Non-pigmented ciliary epithelial cell (primary cell): ENCODE measurements around the gene IMMP2L.
"Not testable (repeated sequence)": the region's sequence is repeated elsewhere in the genome, so short reads cannot be mapped to it uniquely, and the experiment has no call there.

Source experiments
- DNase-seq: peaks from one replicate; pipeline ENCODE4 v3.0.0-alpha.2; 2010; ENCODE audit warnings: low read depth

The IMMP2L gene

DNA sequence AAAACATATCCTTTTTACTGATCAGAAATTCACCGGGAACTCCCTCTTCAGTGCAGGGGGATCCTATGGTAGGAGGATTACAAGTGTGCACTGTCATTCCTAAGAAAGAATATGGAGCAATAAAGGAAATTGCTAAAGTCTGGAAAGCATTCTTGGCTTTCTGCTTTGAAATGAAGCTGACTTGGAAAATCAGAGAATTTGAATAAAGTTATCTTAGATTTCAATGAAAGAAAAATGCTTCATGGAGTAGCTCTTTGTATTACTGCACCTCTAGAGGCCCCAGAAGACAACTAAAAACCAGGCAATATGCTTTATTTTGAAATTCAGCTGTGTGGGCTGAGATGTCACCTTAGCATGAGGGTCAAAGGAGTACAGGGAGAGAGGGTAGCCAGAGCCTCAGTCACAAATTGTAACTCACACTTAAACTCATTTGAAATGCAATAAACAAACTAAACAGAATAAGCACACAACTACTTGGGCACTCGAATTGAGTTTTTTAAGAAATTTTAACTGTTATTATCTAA, 102.5 kb downstream of the IMMP2L start:
- DNase-seq = no peak

DNA sequence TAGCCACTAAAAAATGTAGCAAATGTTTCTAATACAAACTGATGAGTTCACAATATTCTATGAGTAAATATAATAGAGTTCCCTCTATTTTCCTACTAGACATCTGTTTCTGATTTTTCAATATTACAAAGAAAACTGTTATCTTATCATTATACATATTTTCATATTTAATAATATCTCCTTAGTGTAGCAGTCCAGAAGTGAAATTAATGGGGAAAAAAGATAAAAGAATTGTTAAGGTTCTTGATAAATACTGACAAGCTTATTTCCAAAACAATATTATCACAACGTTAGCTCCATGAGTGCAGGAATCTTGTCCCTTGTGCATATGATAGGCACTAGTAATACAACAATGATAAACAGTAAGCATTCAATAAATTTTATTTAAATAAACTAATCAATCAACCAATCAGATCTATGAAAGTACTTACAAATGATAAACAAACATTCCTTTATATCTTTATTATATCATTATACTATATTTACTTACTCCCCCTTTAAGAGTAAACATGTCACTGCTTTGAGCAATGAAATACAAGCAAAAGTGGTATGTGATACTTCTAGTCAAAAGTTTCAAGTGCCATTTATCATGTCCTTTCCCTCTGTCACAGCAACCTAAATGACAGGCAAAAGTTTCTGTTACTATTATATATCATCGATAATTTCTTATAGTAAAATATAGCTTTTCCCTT, 103.1 kb downstream of the IMMP2L start:
- DNase-seq = no peak

DNA sequence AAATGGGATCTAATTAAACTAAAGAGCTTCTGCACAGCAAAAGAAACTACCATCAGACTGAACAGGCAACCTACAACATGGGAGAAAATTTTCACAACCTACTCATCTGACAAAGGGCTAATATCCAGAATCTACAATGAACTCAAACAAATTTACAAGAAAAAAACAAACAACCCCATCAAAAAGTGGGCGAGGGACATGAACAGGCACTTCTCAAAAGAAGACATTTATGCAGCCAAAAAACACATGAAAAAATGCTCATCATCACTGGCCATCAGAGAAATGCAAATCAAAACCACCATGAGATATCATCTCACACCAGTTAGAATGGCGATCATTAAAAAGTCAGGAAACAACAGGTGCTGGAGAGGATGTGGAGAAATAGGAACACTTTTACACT, 111.6 kb downstream of the IMMP2L start:
- DNase-seq = not testable (repeated sequence)

DNA sequence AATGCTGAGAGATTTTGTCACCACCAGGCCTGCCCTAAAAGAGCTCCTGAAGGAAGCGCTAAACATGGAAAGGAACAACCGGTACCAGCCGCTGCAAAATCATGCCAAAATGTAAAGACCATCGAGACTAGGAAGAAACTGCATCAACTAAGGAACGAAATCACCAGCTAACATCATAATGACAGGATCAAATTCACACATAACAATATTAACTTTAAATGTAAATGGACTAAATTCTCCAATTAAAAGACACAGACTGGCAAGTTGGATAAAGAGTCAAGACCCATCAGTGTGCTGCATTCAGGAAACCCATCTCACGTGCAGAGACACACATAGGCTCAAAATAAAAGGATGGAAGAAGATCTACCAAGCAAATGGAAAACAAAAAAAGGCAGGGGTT, 114.8 kb downstream of the IMMP2L start:
- DNase-seq = not testable (repeated sequence)

DNA sequence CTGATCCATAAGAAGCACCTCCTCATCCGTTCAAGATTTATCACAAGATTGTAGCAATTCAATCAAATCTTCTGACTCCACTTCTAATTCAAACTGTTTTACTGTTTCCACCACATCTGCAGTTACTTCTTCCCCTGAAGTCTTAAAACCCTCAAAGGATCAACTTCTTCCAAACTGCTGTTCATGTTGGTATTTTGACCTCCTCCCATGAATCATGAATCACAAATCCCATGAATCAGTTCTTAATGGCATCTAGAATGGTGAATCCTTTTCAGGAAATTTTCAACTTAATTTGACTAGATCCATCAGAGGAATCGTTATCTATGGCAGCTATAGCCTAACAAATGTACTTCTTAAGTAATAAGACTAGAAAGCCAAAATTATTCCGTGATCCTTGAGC, 122.3 kb downstream of the IMMP2L start:
- no peak for DNase-seq

DNA sequence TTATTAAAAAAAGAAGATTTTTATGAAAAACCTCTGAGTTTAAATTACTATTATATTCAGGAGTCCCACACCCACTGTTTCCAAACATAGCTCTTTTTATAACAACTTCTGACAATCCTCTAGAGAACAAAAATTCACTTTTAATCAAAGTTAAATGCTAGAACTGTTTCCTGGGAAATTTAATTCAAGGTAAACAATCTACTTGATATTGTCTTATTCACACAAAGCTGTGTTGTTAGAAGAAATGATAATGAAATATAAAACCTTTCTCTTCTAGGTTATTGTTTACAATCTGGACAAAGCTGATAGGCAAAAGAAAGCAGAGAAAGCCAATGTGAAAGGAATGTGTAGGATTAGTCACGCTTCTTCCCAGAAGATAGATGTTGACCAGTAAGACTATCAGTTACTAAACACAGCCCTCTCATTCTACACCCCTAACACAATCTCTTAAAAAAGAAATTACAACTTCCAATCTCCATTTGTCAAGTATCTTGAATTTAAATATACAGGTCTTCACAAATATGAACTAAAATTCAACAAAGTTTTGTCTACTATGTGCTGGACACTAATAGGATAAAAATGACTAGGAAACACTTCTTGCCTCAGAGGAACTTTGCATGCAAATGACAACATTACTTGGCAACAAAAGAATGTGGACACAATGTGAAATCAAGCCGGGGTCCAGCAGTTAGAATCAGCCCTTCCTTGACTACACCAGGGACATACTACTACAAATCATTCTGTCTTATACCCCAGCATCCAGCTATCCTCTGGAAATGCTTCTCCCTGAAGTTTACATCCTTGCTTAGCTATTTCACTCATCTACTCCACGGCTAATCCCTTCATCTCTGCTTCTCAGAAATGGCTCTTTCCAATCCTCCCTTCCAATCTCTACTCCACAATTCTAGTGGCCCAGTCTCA, 123.7 kb downstream of the IMMP2L start:
- DNase-seq = peak; percentile 58

DNA sequence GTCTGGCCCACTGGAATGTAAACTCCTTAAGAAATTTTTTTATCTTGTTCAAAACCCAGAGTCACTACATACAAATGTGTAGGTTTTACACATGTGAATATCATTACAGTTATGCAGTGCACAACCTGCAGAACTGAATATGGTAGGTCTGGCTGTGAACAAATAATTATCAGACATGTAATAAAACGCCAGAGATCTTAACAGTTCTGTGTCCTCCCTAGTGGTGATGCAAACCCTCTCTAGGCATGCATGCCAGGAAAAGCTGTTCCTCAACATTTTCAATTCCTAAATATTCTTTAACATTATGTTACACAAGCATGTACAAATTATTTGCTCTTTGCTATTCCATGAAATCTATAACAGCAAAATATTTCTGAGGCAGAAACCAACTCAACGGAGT, 124.6 kb downstream of the IMMP2L start:
- no peak for DNase-seq

DNA sequence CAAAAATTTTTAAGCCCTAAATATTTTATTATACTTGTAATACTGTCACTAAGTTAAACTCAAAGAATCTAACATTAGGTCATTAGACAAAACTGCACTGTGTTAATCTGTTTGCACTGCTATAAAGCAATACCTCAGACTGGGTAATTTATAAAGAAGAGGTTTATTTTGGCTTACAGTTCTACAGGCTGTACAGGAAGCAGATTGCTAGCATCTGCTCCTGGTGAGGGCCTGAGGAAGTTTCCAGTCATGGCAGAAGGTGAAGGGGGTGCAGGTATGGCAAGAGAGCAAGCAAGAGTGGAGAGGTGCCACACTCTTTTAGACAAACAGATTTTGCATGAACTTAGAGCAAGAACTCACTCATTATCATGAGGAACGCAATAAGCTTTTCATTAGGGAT, 125.7 kb downstream of the IMMP2L start:
- no peak for DNase-seq

DNA sequence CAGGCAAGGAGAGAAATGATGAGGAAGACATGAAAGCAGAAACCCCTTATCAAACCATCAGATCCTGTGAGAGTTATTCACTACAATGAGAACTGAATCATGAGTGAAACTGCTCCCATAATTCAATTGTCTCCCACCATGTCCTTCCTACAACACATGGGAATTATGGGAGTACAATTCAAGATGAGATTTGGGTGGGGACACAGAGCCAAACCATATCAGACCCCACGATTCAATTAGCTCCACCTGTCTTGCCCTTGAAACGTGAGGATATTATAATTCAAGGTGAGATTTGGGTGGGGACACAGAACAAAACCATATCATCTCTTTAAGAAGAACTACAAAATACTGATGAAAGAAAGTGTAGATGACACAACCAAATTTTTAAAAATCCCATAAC, 128.9 kb downstream of the IMMP2L start:
- no peak for DNase-seq

DNA sequence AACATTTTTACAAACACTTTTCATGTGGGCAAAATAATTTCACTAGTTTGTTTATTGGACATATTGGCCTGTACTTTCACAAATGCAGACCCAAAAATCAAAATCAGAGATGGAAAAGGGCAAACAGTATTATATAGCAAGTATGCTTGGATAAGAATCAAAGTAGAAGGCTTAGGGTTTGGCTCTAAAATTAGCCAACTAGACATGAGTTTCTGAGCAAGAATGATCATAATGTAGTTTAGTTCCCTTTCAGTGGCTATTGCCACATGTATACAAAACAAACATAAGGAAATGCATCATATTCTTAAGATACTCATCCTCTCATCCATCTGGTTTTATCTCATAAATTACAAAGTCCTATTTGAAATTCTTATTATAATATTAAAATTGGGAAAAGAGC, 132.5 kb downstream of the IMMP2L start:
- no peak for DNase-seq

DNA sequence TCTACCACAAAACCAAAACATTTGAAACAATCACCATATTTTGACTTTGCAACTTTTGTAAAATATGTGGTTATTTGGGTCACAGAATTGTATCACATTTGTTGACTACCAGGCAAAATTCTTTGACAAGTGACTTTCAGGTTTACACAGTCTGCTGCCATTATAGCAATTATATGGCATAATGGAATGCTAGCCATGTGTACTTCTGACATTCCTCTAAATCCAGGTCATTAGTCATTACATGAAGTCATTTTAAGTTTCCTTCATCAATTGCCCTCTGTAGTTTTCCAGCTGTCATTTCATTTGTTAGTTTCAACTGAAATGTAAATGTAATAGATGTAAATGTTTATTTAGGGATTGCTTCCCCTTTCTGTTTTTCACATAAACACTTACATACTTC, 137.5 kb downstream of the IMMP2L start:
- DNase-seq = peak; percentile 32

DNA sequence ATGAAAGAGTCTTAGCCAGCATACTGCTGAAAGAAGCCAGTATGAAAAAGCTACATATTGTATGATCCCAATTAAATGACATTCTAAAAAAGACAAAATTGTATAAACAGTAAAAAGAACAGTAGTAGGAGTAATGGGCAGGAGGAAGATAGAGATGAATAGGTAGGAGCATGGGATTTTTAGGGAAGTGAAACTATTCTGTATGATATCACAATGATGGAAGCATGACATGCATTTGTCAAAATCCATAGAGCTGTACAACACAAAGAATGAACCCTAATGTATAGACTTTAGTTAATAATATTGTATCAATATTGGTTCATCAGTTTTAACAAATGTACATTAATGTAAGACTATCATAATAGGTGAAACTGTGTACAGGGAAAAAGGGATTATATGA, 147.9 kb downstream of the IMMP2L start:
- no peak for DNase-seq

DNA sequence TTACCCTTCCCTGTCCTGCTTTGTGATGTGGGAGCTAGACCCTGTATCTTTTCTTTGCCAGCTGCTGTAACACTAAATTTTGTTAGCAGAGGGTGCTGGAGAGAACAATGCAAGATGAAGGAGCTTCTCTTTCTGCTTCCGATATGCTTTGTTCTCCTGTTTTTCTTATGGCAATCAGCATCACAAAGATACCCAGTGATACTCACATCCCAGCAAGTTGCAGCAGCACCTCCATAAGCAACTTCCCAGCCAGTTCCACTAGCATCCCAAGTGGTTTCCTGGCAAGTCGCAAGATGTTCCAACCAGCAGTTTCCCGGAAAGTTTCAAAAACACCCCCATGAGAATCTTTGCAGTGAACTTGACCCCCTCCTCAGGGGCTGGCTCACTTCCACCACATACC, 148.6 kb downstream of the IMMP2L start:
- no peak for DNase-seq

DNA sequence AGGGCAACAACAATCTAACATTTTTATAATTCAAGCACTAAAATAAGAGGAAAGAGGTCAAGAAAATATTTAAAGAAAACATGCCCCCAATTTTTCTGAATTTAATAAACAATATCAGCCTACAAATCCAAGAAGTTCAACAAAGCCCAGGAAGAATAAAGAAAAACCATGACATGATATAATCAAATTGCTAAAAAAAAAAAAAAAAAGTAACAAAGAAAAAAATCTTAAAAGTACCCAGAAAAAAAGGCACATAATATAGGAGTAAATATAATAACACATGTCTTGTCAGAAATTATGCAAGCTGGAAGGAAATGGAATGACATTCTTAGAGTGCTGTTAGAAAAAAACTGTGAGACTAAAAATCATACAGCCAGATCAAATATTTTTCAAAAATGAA, 151.4 kb downstream of the IMMP2L start:
- DNase-seq = no peak

DNA sequence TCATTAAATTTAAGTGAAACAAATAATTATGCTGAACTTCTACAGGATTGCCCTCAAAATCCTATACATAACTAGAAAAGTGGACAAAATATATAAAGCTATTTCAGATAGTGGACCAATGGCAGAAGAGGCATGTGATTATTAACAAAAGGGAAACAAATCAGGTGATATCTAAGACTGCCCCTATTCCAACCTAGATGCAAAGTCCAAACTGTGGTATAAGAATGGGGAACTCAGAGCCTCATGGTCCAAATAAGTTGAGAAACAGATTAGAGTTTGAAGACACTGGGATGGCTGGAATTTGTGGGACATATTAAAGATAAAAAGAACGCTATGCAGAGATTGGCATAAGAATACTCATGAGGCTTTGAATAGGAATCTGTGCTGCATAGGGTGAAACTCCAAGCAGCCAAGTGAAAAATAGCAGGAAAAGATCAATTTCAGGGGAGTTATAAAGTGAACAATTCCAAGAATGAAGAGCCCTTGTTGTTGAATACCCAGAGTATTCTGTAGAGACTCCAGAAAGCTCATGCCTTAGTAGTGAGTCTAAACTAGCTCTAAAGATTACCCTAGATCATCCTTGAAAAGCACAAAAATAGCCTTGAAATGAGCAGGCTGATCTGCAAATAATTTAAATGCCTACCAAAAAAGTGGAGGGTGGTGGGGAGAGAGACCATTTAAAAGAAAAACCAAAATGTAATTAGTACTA, 152.4 kb downstream of the IMMP2L start:
- DNase-seq = peak; percentile 37

DNA sequence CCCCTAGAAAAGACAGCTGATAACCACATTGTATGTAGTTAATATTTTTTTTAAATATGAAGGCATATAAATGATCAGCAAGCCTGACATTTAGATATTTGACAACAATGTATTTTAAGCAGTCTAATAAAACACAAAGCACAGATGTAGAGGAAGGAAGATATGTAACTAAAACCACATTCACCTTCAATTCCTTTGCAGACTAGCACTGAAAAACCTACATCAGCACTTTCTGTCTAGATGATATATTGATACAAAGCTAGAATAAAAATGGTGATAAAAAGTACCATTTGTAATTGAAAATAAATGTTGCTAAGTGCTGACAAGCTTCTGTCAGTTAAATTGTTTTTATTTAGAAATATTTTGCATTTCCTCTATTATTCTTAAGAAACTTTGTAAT, 153.6 kb downstream of the IMMP2L start:
- DNase-seq = no peak

DNA sequence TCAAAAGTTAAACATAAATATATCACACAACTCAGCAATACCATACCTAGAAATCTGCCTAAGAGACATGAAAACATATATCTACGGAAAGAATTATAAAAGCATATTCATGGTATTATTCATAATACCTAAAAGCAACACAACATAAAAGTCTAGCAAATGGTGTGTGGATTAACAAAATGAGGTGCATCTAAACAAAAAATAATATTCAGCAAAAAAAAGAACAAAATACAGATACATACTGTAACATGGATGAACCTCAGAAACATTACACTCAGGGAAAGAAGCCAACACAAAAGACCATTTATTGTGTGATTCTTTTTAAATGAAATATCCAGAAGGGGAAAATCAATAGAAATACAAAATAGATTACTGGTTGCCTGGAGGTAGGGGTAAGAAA, 155.0 kb downstream of the IMMP2L start:
- DNase-seq = no peak

DNA sequence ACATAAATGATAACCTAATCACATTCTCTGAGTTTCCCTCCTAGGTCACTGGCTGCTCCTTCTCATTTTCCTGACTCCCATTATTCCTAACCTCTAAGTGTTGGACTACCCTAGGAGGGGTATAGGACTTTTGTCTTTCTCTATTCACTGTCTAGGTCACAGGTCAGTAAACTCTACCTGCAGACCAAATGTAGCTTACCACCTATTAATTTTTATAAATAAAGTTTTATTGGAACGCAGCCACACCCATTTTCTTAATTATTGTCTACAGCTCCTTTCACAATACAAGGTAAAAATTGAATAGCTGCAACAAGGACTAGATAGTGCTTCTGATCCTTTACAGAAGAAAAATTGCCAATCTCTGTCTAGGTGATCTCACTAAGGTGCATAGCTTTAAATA, 156.7 kb downstream of the IMMP2L start:
- no peak for DNase-seq

DNA sequence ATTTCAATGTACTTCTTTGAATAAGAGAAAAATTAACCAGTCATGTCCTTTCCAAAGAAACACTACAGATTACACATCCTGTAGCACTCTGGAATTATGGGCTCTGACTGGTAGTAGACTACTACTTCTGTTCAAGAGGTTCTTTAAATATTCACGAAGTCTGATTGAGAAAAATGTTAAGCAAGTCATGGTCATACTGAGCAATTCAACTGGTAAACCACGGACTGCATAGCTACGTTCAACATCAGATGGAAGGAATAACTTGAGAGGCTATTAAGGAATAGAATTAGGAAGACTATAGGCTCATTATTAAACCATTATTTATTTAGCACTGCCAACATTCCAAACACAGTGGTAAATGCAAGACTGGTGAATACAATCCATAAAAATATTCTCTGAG, 160.8 kb downstream of the IMMP2L start:
- DNase-seq = no peak

DNA sequence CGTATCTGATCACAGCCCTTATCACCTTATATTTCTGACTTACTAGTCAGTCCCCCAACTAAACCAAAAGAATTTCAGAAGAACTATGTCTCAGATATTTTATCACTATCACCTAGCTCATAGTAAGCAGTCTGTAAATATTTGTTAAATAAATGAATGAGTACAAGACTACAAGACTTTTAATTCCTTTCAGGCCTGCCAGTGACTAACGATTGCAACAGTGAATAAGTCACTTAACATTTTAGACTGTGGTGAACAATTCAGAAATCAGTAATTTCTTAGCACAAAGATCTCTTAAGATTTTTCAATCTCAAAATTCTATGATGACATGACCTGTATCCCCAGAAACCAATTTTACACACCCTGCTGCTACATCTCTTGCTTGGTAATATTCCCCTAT, 162.2 kb downstream of the IMMP2L start:
- DNase-seq = no peak

DNA sequence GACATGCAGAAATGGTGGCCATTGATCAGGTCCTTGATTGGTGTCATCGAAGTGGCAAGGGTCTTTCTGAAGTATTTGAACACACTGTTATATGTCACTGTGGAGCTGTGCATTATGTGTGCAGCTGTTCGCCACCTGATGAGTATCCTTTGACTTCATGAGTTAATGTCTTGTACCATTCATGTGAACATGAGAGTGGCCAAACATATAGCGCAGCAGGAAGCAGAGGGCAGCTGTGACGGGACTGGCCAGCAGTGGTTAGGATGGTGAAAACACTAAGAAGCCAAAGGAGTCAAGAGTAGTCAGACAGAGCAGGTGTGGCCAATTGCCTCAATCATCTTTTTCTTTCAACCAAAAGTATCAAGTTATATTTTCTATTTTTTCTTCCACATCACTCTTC, 167.4 kb downstream of the IMMP2L start:
- no peak for DNase-seq

DNA sequence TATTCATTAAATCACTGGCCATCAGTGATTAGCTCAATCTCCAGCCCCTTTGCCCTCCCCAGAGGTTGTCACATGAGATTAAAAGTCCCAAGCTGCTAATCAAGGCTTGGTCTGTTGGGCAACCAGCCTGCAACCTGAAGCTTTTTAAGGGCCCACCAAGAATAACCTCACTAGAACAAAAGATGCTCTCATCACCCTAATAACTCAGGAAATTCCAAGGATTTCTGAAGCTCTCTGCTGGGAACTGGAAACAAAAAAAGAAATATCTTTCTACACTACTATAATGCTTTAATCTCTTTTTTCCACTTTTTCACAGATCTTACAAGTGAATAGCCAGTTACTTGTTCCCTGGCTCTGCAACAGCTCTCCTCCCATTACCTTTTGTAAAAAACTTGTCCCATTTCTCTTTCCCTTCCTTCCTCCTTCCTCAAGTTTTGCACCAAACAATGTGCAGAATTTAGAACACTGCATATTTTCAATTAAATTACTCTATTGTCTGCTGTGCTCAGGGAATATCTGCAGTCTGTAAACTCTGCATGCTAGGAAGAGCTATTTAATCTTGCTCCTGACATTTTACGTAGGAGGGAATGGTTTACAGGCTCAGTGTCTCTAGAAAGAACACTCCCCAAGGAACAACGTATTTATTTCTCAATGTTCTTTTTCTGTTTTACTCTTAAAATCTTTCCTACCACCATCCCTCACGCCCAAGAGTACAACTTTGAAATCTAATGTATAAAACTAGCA, 169.1 kb downstream of the IMMP2L start:
- peak; percentile 34 for DNase-seq
